Stimulated activated naive CD8-positive, alpha-beta T cell treated with anti-CD3 and anti-CD28 coated beads, Interleukin-15, Interleukin-2, amounts not matched to agents 100 ng/mL and 50 ng/mL, for 24 hours (primary cell): Measurements from ENCODE around the gene CTCFL.
"Not testable (repeated sequence)": the region's sequence is repeated elsewhere in the genome, so short reads cannot be mapped to it uniquely, and the experiment has no call there.

ENCODE experiments used
- H3K27ac Mint-ChIP-seq: one replicate; pipeline ENCODE4 v1.8.0; 2021; ENCODE audit warnings: mild to moderate bottlenecking, mixed read lengths
- H3K27me3 Mint-ChIP-seq: one replicate; pipeline ENCODE4 v1.8.0; 2021; ENCODE audit warnings: mixed read lengths
- H3K36me3 Mint-ChIP-seq: one replicate; pipeline ENCODE4 v1.8.0; 2021; ENCODE audit warnings: low read depth, mixed read lengths
- H3K4me1 Mint-ChIP-seq: one replicate; pipeline ENCODE4 v1.8.0; 2021; ENCODE audit warnings: low read depth, mixed read lengths
- H3K4me3 Mint-ChIP-seq: one replicate; pipeline ENCODE4 v1.8.0; 2021; ENCODE audit warnings: mild to moderate bottlenecking, mixed read lengths
- H3K9me3 Mint-ChIP-seq: one replicate; pipeline ENCODE4 v1.8.0; 2021; ENCODE audit warnings: mixed read lengths

Gene CTCFL

DNA sequence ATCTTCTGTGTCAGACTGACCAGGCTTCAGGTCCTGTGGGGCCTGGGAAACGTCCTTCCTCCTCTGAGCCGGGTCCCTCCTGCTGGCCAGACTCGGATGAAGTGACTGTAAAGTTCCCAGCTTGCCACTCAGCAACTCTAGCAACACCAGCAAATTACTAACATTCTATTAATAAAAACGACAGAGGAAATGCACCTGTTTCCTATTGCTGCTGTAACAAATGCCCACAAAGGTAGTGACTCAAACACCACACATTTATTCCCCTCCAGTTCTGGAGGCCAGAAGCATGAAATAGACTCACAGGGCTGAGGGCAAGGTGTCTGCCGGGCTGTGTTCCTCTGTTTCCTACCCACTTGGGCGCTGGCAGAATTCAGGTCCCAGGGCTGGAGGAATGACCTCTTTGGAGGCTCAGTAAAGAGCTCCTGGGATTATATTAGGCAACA, 48.8 kb downstream of the CTCFL start:
- peak overlapping the region; percentile 39 for H3K4me3 Mint-ChIP-seq
- no peaks in the 10 kb centered on the region for H3K36me3 Mint-ChIP-seq
- H3K27me3 Mint-ChIP-seq: no peaks in the 10 kb centered on the region
- peaks cover 55% of the 10 kb centered on the region for H3K4me1 Mint-ChIP-seq
- H3K27ac Mint-ChIP-seq: peak overlapping the region; percentile 26
- H3K9me3 Mint-ChIP-seq: no peaks in the 10 kb centered on the region

DNA sequence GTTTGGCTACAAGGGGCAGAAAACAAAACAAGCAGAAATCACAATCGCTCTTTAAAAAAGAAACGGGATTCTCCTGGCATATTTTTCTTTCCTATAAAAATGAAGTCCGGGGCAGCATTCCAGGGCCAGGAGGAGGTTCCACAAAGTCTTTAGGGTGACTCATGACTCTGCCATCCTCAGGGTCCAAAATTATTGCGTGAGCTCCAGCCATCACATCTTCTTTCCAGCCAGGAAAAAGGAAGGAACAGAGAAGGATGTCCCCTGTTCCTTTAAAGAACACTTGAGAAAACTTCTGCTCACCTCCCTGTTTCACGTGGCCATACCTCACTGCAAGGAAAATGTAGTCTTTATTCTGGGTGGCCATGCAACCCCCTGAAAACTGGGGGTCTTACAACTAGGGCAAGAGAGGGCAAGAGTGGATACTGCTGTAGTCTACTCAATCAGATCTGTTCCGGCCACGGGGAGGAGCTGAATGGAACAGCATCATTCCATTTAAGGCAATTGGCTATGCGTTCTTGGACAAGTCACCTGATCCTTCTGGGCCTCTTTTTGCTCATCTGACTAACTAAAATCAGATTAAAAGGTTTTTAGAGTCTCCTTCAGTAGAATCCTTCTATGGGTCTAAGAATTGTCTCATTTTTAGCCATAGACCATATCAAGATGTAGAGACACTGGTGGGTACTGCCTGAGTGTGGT, 49.4 kb downstream of the CTCFL start:
- no peaks in the 10 kb centered on the region for H3K27me3 Mint-ChIP-seq
- peaks cover 50% of the 10 kb centered on the region for H3K4me1 Mint-ChIP-seq
- H3K4me3 Mint-ChIP-seq: peak overlapping the region; percentile 39
- no peaks in the 10 kb centered on the region for H3K36me3 Mint-ChIP-seq
- H3K27ac Mint-ChIP-seq: peak overlapping the region; percentile 26
- H3K9me3 Mint-ChIP-seq: no peaks in the 10 kb centered on the region

DNA sequence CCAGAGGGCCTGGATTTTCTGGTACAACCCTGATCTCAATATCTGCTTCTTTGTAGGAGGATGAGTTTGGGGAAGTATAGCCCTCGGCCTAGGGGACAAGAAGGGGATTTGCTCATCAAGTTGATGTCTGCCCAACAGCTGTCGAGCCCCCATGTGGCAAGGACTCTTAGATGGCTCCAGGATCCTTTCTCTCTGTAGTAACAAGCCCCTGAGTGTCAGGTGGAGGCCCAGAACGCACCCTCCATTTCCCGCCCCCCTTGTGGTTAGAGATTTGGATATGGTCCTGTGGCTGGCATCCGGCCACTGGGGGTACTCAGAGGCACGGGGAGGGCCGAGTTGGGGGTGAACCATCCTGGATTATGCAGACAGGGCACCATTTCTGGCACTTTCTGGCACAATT, 50.1 kb downstream of the CTCFL start:
- Mint-ChIP-seq H3K27me3 (no peaks in the 10 kb centered on the region), H3K9me3 (no peaks in the 10 kb centered on the region), H3K36me3 (no peaks in the 10 kb centered on the region), H3K4me3 (no peak overlapping the region), H3K4me1 (peaks cover 46% of the 10 kb centered on the region), H3K27ac (no peak overlapping the region)

- Mint-ChIP-seq H3K27me3 (no peaks in the 10 kb centered on the region), H3K36me3 (no peaks in the 10 kb centered on the region), H3K4me1 (peaks cover 46% of the 10 kb centered on the region), H3K9me3 (no peaks in the 10 kb centered on the region), H3K4me3 (no peak overlapping the region), H3K27ac (no peak overlapping the region)
Observed at GRCh38 chr20:57474205-57474604, 50.7 kb downstream of the CTCFL start.

DNA sequence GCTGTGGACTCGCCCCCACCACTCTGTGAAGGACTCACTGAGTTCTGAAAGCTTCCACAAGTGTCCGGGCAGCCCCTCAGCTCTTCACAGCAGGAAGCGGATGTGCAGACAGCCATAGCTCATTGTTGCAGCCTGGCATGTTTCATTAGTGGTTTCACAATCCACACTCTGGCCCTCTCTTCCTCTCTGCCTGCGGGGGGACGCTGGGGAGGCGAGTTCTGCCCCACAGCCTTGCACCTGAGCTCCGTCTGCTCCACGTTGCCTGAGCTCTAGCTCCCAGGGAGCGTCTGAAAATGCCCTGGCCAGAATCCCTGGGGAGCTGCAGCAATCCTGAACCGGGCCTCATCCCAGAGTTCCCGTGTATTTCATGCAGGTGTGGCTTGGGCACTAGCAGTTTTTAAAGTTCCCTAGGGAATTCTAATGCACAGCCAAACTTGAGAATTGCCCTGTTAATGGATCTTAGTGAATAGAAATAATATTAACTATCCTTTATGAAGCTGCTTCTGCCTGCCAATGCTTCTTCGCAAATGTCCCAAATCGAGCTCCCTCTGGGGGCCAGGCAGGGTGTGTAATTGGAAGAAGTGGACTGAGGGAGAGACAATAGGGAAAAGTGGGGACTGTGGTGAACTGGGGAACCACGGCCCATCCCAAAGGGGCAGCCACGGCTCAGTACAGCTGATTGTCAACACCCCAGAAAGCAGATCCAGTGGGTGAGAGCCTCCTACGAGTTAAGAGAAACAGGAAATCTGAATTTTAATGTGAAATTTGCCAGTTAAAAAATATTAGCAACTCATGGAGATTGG, 51.5 kb downstream of the CTCFL start:
- Mint-ChIP-seq H3K4me1 (peaks cover 49% of the 10 kb centered on the region), H3K27ac (peak overlapping the region; percentile 72), H3K27me3 (no peaks in the 10 kb centered on the region), H3K9me3 (no peaks in the 10 kb centered on the region), H3K4me3 (peak overlapping the region; percentile 19), H3K36me3 (no peaks in the 10 kb centered on the region)

- H3K4me3 Mint-ChIP-seq, H3K27me3 Mint-ChIP-seq, H3K27ac Mint-ChIP-seq, H3K36me3 Mint-ChIP-seq, H3K9me3 Mint-ChIP-seq: not testable (repeated sequence)
- H3K4me1 Mint-ChIP-seq: peaks cover 49% of the 10 kb centered on the region
Observed at GRCh38 chr20:57472474-57472873, 52.5 kb downstream of the CTCFL start.

GRCh38 chr20:57471496-57472372, 53.2 kb downstream of the CTCFL start:
- no peak overlapping the region for H3K27ac Mint-ChIP-seq
- H3K36me3 Mint-ChIP-seq: no peaks in the 10 kb centered on the region
- H3K9me3 Mint-ChIP-seq: no peaks in the 10 kb centered on the region
- no peak overlapping the region for H3K4me3 Mint-ChIP-seq
- H3K4me1 Mint-ChIP-seq: peaks cover 46% of the 10 kb centered on the region
- no peaks in the 10 kb centered on the region for H3K27me3 Mint-ChIP-seq

- H3K27ac Mint-ChIP-seq: no peak overlapping the region
- H3K4me1 Mint-ChIP-seq: peaks cover 37% of the 10 kb centered on the region
- H3K36me3 Mint-ChIP-seq: no peaks in the 10 kb centered on the region
- H3K27me3 Mint-ChIP-seq: no peaks in the 10 kb centered on the region
- H3K4me3 Mint-ChIP-seq: no peak overlapping the region
- H3K9me3 Mint-ChIP-seq: no peaks in the 10 kb centered on the region
Observed at GRCh38 chr20:57470666-57471495, 54.1 kb downstream of the CTCFL start.

DNA sequence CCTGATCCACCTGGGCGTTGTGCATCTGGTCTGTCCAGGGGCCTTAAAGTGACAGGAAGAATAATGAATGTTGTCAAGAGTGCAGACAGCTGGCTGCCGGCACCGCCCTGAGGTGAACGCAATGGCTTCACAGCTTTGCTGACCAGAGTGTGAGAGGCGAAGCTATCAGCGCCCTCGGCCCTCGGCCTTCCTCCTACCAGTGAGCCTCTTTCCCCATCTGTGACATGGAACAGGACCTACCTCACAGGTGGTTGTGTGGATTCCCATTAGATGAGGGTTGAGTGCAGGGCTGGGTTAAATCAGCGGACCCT, 54.8 kb downstream of the CTCFL start:
- Mint-ChIP-seq H3K4me3 (no peak overlapping the region), H3K36me3 (no peaks in the 10 kb centered on the region), H3K9me3 (no peaks in the 10 kb centered on the region)

DNA sequence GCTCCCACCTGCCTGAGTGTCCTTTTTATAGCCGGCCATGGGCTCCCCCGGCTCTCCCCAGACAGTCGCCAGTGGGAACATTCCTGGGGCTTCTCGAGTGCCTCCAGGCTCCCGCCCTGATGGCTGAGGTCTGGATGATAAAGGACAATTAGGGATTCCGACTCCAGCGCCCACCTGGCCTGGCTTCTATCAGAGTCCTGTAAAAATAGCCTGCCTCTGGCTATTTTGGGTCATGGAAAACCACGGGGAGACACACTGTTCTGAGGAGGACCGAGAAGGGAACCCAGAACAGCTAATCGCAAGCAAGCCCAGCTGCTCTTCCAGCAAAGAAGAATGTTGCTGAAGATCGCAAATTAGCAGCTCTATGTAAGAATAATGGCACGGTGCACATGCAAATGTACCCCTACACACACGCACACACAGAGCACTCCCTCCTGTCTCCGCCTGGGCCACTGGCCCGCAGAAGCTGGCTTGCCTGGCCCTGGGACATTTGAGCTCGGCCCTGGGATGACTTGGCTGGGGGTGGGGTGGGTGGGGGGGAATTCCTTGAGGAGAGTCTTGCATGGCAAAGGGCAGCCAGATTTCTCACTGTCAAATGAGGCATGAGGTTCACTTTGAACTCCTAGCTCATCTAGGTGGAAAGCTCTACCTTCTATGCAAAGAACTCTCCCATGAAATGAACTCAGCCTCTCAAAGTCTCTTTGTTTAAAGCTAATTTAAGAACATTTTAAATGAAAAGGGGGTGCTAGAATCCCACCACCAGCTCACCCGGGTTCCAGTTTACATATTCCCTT, 55.3 kb downstream of the CTCFL start:
- Mint-ChIP-seq H3K36me3 (no peaks in the 10 kb centered on the region), H3K9me3 (no peaks in the 10 kb centered on the region), H3K27ac (no peak overlapping the region), H3K4me1 (peaks cover 25% of the 10 kb centered on the region), H3K27me3 (no peaks in the 10 kb centered on the region), H3K4me3 (no peak overlapping the region)

More for the DNA sequence above, 54.8 kb downstream of the CTCFL start:
- H3K27ac Mint-ChIP-seq: no peak overlapping the region
- H3K27me3 Mint-ChIP-seq: no peaks in the 10 kb centered on the region
- H3K4me1 Mint-ChIP-seq: peaks cover 30% of the 10 kb centered on the region

GRCh38 chr20:57468523-57469417, 56.2 kb downstream of the CTCFL start:
- Mint-ChIP-seq H3K27me3 (no peaks in the 10 kb centered on the region), H3K9me3 (no peaks in the 10 kb centered on the region), H3K27ac (no peak overlapping the region), H3K36me3 (no peaks in the 10 kb centered on the region), H3K4me1 (peaks cover 17% of the 10 kb centered on the region), H3K4me3 (no peak overlapping the region)

DNA sequence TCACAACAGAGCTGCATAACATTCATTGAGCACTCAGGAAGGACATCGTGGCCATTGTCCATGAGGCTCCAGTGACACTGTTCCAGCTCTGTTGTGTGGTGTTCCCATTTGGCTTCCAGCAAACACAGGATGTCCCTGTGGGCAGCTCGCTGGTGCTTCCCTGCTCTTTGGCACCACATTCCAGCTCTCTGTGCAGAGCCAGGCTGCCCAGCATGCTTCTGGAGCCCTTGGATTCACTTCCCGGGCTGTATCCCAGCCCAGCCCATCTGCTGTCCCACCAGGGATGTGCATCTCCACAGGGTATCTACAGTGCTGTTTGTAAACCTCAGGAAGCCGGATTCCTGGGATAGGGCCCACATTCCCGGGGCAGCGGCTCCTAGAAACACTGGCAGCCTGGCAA, 57.2 kb downstream of the CTCFL start:
- H3K9me3 Mint-ChIP-seq: no peaks in the 10 kb centered on the region
- no peak overlapping the region for H3K4me3 Mint-ChIP-seq
- H3K36me3 Mint-ChIP-seq: no peaks in the 10 kb centered on the region
- no peak overlapping the region for H3K27ac Mint-ChIP-seq
- peaks cover 7% of the 10 kb centered on the region for H3K4me1 Mint-ChIP-seq
- H3K27me3 Mint-ChIP-seq: no peaks in the 10 kb centered on the region

- Mint-ChIP-seq H3K4me1 (peaks cover 4% of the 10 kb centered on the region), H3K36me3 (no peaks in the 10 kb centered on the region), H3K27ac (no peak overlapping the region), H3K9me3 (no peaks in the 10 kb centered on the region), H3K27me3 (no peaks in the 10 kb centered on the region), H3K4me3 (no peak overlapping the region)
Observed at GRCh38 chr20:57465943-57466342, 59.0 kb downstream of the CTCFL start.
